HG03558 (cell line): Measurements from ENCODE around the gene ZNF544.

Experiments
- ATAC-seq: cut with Tn5 transposase; IDR thresholded peaks from one replicate; pipeline ENCODE4 v1.9.1; 2021; ENCODE audit warnings: moderate number of reproducible peaks; ENCODE audit not compliant: unreplicated experiment; ENCODE audit errors: extremely low read depth

The ZNF544 gene

DNA sequence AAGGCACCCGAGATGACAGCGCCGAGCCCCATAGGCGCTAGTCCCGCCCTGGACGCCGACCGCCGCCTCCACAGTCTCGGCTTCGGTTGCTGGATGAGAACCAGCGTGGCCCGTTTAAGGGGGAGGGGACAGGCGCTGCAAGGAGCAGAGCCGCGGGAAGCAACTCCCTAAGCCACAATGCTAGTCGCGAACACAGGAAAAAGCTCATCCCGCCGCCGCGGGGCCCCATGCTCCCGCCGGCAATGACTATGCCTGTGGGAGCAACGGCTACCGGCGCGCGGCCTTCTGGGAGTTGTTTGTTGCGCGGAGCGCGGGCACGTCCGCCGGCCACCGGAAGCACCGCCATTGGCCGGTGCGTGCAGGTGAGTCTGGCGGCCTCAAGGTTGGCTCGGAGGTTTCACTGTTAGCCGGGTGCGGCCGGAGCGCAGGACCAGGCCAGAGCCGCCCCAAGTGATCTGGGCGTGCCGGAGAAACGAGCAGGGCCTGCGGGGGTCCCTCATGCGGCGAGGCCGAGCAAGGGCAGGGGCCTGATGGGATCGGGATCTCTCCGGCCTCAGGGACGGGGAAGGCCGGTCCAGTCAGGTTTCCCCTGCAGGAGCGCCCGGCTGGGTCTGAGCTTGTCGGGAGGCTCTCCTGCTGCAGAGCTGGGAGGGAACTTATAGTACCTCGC, at the start of gene ZNF544:
ZNF544 (plus strand) TSS at position 330 of the 670 bp plus-strand sequence. CDS start 15,110 bp downstream, outside the sequence.
- peak; percentile 67 for ATAC-seq

DNA sequence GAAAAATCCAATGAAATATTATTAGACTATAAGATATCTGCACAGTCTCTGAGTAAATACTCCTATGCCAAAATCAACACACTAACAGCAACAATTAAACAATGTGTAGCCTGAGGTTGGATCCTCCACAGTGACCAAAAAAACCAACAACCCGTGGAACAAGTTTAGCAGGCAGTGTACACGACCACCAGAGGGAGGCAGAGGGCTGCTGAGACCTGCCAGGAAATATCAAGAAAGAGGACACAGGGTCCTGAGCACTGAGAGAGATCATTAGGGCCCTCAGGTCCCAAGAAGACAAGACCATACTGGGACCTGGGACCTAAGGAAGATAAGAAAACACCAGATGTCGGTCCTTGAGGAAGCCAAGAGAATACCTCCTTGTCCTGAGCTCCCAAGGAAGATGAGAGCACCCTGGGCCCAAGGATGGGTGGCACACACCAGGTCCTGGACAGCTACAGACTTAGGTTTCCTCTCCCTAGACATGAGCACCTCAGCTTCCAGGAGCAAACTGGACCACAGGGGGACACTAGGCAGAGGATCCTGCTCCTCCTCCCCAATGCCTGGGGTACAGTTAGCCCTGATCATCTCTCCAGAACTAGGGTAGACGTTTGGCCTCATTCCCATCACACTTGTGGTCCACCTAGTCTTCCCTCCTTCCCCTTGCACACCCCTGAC, 46.7 kb upstream of the ZNF544 start:
- no peak for ATAC-seq

DNA sequence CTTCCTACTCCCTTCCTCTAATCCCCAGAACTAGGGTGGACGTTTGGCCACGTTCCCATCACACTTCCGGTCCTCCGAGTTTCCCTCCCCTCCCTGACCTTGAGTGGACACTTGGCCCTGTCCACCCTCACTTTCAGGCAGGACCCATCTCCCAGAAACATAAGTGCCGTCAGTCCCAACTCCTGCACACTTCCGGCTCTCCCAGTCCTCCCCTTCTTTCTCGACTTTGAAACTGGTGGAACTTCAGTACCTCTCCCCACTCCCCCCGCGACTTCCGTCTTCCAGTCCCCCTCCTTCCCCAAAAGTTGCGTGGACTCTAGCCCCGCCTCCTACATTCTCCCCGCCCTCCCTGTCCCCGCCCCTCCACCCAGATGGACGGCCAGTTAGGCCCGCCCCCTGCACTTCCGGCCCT, 46.1 kb upstream of the ZNF544 start:
- ATAC-seq: no peak

DNA sequence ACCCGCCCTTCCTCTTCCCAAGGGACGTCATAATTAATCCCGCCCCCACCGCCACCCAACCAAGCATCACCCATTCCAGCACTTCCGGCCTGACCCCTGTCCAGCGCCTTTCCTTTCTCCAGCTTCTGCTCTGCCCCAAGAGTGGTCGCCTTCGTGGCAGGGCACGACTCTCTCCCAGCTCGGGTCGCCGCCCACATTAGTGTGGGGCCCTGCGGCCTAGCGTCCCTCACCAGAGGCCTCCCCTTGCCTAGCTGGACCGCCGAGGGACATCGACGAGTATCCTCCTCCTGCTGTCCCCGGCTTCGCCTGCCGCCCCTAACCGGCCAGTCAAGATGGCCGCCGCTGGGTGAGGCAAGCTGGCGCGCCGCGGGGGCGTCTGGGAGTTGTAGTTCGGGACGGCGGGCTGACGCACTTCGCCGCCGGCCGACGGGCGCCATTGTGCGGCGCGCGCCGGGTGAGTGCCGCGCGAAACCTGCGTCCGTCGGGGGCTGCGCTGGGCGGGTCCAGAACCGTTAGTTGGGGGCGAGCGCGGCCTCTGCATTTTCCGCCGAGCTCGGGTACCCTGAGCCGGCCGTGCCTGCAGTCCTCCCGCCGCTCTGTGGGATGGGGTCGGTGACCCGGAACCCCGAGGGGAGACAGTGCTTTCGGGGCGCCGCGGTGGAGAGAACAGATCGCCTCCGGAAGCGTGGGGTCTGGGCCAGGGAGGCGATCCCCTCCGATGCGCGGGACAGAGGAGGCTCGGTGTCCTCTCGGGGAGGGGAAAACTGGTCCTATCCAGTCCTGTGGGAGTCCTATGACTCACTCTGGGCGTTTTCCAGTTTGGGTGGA, 45.5 kb upstream of the ZNF544 start, which contains the start of gene ZNF274:
ZNF274 (plus strand) TSS at position 73 of the 828 bp plus-strand sequence. CDS start 905 bp downstream, outside the sequence.
- ATAC-seq: peak; percentile 70

DNA sequence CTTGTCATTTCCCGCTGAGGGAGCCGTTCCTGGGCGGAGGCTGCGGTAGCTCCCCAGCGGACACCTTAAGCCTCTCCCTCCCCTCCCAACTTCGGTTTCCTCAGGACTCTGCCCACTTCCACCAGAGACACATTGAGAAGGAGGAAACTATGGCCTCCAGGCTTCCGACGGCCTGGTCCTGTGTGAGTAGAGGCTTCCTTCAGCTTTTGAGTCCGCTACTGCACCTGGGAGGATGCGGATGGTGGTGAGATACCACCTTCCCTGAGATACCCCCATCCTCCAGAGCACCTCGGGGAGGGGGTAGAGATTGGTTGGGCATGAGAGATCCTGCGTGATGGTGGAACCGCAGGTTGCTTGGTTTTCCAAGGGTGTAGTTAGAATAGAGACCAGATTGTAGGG, 44.9 kb upstream of the ZNF544 start:
- no peak for ATAC-seq

DNA sequence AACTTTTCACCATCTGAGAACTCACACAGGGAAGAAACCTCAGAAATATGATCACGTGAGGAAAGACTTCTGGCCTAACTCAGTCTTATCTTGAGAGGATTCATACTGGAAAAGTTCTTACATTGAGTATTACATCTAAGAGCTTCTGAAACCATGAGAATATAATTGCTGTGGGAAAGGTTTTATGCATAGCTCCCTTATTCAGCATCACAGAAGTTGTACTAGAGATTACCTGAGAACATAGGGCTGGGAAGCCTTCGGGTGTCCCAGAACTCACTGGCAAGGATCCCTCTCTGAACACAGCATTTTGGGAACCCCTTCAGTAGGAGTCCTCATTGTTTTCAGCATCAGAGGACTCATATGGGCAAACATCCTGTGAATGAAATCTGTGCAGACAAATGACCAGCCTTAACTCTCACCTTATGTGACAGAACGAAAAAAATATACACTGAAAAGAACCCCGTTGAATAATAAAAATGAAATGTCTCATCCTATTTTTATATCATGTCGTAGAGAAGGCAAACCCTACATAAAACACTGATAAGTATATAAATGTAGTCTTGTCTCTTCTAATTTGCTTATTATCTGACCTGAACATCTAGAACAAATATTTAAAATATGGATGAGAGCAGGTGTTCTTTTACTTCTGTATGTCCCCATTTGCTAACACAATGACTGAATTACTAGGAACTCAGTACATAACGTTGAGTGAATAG, 31.7 kb upstream of the ZNF544 start:
- ATAC-seq: no peak

DNA sequence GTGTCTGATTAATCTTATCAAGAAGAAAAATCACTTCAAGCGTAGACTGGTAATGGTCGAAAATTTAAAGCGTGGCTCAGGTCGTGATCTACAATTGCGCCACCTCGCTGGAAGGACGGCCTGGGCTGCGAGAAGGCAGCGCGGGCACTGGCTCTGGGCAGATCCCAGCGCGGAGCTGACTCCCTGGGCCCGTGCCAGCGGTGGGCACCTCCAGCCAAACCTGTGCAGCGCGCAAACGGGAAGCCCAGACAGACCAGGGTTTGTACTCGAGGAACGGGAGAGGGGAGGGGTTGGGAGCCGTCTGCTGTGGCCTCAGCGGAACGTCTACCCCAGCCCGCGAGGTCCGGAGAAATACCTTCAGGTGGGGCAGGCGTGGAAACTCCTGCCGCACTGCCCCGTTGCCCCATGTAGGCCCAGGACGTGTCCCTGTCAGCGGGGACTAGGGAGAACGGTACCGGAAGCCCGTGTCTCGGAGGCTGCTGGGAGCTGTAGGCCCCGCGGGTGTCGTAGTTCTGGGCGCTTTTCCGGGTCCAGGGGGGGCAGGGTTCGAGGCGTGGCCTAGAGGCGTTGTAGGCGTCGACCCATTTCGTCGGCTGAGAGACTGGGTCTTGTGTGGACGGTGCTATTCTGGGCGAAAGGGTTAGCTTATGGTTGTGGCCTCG, 24.8 kb upstream of the ZNF544 start:
- no peak for ATAC-seq

DNA sequence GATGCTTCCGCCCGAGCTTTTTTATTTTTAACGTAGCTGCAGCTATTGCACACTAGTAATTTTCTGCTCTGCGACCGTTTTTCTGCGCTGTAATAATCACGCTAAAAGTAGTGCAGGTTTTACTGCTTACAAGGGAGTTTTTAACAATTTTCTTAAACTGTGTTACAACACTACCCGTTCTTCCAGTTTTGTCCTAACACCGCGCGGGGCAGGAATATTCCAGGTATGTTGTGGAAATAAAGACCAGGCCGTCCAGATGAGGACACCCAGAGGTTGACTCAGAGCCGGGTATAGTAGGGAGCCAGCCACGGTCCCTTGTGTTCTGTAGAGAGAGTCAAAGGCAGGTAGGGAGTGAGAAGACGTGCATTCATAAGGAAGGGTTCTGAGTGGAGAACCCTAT, 24.1 kb upstream of the ZNF544 start:
- ATAC-seq: no peak

DNA sequence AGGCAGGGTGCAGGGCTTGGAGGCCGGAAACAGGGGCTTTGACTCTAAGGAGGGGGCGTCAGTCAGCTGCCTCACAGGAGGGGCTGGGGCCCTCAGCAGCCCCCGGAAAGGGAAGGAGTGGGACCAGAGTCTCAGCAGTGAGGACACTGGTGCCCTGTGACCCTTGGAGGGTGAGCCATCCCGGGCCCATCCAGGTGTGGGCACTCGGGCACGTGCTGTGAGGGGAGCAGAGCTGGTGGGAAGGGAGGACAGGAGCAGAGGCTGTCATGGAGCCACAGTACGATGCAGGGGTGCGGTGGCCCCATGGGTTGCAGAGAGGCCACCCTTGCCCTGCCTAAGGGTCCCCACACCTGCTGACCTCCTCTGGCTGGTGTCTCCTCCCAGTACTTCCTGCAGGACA, 19.1 kb upstream of the ZNF544 start:
- ATAC-seq: no peak

DNA sequence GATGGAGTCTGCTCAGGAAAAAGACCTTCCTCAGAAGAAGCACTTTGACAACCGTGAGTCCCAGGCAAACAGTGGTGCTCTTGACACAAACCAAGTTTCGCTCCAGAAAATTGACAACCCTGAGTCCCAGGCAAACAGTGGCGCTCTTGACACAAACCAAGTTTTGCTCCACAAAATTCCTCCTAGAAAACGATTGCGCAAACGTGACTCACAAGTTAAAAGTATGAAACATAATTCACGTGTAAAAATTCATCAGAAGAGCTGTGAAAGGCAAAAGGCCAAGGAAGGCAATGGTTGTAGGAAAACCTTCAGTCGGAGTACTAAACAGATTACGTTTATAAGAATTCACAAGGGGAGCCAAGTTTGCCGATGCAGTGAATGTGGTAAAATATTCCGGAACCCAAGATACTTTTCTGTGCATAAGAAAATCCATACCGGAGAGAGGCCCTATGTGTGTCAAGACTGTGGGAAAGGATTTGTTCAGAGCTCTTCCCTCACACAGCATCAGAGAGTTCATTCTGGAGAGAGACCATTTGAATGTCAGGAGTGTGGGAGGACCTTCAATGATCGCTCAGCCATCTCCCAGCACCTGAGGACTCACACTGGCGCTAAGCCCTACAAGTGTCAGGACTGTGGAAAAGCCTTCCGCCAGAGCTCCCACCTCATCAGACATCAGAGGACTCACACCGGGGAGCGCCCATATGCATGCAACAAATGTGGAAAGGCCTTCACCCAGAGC, 16.2 kb upstream of the ZNF544 start:
- no peak for ATAC-seq

DNA sequence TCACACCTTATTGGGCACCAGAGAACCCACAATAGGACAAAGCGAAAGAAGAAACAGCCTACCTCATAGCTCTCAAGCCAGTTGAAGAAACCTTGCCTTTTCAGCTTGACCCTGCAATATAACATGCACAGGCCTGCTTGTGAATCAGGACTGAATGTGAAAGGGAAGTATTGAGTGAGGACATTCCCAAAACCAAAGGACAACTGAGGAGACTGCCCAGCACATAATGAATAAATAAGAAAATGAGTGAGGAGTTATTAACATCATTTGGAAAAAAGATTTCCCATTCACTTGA, 15.7 kb upstream of the ZNF544 start:
- ATAC-seq: no peak

DNA sequence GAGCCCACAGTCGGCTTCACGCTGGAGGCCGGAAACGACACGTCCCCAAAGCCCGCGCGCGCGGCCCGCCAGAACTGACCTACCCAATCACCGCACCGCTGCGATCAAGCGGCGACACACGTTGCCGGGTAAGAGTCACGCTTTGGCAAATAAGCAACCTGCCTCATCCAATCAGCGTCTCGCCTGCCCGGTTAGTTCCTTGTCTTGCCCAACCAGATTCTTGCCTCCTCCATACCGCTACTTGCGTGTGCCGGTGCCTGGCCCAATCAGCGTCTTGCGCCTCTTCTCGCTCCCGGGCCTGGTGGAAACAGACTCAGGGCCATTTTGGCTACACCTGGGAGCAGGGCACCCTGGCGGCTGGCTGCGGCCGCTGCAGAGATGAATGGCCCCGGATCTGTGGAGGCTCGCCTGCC, 11.6 kb upstream of the ZNF544 start:
- ATAC-seq: no peak

DNA sequence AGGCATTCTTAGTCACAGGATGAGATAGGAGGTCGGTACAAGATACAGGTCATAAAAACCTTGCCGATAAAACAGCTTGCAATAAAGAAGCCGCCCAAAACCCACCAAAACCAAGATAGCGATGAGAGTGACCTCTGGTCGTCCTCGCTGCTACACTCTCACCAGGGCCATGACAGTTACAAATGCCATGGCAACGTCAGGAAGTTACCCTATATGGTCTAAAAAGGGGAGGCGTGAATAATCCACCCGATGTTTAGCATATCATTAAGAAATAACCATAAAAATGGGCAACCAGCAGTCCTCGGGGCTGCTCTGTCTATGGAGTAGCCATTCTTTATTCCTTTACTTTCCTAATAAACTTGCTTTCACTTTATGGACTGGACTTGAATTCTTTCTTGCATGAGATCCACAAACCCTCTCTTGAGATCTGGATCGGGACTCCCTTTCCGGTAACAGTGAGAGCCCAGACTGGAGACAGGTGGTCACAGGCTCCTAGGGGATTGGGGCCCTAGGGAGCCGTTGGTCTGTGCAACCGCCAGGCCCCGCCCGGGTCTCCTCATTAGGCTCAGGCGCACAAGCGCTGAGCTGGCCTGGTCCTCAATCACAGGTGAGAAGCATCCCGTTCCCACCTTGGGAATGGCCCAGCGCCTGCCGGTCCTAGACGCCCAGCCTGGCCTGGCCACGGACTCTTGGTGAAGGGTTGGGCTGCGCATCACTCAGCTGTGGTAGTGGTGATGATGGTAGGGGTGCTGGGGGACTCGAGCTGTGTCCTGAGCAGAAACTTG, 10.9 kb upstream of the ZNF544 start:
- no peak for ATAC-seq

DNA sequence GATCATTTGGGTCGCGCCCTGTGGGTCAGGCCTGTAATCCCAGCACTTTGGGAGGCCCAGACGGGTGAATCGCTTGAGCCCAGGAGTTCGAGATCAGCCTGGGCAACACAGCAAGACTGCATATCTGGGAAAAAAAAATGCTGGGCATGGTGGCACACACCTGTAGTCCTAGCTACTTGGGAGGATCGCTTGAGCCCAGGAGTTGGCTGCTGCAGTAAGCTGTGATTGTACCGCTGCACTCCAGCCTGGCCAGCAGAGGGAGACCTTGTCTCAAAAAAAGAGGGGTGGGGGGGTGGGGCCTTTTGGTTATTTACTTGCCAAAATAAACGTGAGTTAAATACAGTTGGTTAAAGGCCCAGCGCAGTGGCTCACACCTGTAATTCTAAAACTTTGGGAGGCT, 9.8 kb upstream of the ZNF544 start:
- ATAC-seq: no peak

DNA sequence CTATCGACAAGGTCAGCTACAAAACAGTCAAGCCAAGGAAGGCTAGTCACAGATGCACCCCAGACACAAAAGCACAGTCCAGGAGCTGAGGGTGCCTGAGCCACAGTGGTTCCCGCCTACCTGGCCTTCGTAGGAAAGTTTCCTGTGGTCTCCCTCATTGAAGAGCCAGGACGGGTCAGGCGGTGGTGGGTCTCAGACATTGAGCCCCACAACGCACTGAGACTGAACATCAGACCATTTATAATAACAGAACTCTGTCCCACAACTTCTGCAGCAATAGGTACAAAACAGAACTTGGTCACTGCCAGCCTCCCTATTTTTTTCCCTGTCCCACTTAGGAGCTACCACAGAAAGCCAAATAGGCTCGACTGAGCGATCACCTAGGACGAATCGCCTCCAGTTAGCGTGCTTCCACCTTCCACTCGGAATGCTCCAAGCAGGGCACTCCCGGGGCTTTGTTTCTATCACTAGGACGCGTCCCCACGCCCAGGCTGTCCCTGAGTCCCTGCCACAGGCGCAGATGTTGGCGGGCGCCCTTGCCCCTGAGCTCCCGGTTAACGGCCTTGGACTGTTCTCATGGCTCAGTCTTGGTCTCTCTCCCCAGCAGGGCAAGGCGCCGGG, 640 bp upstream of the ZNF544 start:
- no peak for ATAC-seq

DNA sequence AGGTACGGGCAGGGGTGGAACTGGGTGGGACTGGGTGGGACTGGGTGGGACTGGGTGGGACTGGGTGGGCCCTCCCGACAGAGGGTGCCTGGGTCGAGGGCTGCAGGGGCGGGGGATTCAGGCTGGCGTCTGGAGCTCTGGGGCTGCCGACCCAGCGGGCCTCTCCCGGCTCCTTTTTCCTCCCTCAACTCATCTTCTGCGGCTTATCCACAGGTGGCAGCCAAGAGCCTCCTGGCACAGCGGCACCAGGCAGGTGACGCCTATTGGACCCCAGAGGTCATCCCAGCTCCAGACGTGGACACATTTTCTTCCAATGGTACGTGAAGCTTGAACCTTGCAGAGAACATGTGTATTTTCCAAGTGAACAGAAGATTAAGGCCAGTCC, 533 bp downstream of the ZNF544 start:
- ATAC-seq: no peak

DNA sequence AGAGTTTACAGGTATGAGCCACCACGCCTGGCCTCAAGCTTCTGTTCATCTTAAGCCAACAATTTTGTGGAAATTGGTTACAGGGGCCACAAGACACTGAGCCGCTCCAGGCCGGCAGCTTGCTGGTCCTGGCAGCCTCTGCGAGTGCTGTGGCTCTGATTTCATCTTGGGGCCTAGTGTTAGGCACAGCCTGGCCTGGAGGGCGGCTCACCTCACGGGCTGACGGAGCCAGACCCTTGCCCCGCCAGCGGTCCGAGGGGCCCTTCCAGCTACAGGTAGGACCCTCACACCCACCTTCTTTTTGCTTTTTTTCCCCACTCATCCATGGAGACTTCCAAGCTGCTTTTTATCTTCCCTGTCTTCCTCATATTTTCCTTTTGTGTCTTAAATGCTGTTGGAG, 8.6 kb downstream of the ZNF544 start:
- ATAC-seq: no peak

DNA sequence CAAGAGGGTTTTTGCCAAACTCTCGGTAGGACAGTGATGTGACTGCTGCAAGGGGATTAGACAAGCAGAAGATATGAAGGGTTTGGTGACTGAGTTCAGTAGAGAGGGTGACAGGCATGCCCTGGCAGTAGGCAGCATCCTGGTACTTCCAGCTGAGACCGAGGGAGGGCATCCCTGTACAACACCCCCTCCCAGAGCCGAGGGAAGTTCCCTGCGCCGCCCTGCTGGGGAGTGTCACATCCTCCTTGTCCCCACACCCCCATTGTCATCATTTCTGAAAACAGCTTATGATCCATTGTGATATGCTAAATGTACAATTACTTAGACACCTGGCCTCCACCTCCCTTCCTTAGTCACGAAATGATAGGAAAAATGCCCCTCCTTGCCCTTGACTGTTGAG, 14.6 kb downstream of the ZNF544 start:
- ATAC-seq: no peak
